ENCODE data around the gene CACNA2D3.

CACNA2D3 gene

GRCh38 chr3:54541369-54541768 is 419.0 kb downstream of the CACNA2D3 start:
- no peak for DNase-seq

- DNase-seq = no peak
Observed at GRCh38 chr3:54543446-54543845, 421.1 kb downstream of the CACNA2D3 start.

- no peak for DNase-seq
Observed at GRCh38 chr3:54547051-54547450, 424.7 kb downstream of the CACNA2D3 start.

GRCh38 chr3:54547846-54548245 is 425.5 kb downstream of the CACNA2D3 start:
- no peak for DNase-seq

GRCh38 chr3:54549607-54550220 is 427.4 kb downstream of the CACNA2D3 start:
- DNase-seq = no peak

- no peak for DNase-seq
Observed at GRCh38 chr3:54550221-54550977, 428.0 kb downstream of the CACNA2D3 start.

- no peak for DNase-seq
Observed at GRCh38 chr3:54556630-54557029, 434.3 kb downstream of the CACNA2D3 start.

GRCh38 chr3:54557538-54558428 is 435.4 kb downstream of the CACNA2D3 start:
- DNase-seq = no peak

- DNase-seq = no peak
Observed at GRCh38 chr3:54563501-54564200, 441.3 kb downstream of the CACNA2D3 start.

GRCh38 chr3:54564374-54564925 is 442.1 kb downstream of the CACNA2D3 start:
- DNase-seq = no peak

- DNase-seq = no peak
Observed at GRCh38 chr3:54565956-54566355, 443.6 kb downstream of the CACNA2D3 start.

GRCh38 chr3:54567949-54568348 is 445.6 kb downstream of the CACNA2D3 start:
- no peak for DNase-seq

GRCh38 chr3:54570008-54570407 is 447.7 kb downstream of the CACNA2D3 start:
- no peak for DNase-seq

- no peak for DNase-seq
Observed at GRCh38 chr3:54572197-54572895, 450.0 kb downstream of the CACNA2D3 start.

- DNase-seq = no peak
Observed at GRCh38 chr3:54573858-54574257, 451.5 kb downstream of the CACNA2D3 start.

GRCh38 chr3:54574906-54575617 is 452.7 kb downstream of the CACNA2D3 start:
- DNase-seq = no peak

GRCh38 chr3:54575618-54575960 is 453.2 kb downstream of the CACNA2D3 start:
- DNase-seq = no peak

- no peak for DNase-seq
Observed at GRCh38 chr3:54577313-54577712, 455.0 kb downstream of the CACNA2D3 start.

- DNase-seq = no peak
Observed at GRCh38 chr3:54578417-54578816, 456.1 kb downstream of the CACNA2D3 start.

GRCh38 chr3:54580453-54580852 is 458.1 kb downstream of the CACNA2D3 start:
- DNase-seq = no peak

- DNase-seq = no peak
Observed at GRCh38 chr3:54582424-54582823, 460.1 kb downstream of the CACNA2D3 start.
